Measurements from ENCODE around the gene PRMT7.

DNA sequence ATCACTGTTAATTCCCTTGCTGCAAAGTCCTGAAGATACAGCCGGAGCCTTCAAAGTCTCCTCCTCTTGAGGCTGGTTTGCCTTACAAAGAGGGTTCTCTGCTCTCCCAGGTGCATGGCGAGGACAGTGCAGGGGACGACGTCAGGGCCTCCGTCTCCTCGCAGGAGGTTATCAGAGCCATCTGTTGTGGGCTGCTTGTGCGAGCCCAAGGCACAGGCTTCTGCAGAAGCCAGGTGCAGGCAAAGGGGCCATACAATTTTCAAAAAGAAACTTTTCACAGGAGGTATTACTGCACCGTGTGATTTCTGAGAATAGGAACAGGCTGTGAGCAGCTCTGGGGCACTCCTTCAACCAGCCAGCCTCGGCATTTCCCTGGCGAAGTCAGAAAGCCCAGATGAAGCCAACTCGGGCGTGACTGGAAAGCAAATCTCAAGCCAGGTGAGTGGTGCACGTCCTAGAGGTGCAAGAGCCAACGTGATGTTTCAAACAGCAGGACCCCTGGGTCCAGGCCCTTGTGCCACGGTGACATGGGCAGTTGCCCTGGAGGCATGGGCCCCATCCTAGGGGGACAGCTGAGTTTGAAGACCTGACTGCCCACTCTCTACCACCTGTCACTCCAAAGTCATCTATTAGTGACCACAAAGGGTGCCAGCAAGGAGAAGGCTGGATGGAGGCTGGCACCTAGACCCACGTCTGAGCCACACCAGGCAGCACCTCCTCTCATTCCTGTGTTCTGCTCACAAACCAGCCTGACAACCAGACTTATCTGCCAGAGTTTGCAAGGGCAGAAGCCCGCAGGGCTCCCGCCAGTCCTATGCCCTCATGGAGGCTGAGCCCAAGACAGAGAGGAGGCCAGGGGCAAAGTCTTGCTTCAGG lies 68.9 kb downstream of the PRMT7 start:
- TF ChIP-seq, protein P1, sequence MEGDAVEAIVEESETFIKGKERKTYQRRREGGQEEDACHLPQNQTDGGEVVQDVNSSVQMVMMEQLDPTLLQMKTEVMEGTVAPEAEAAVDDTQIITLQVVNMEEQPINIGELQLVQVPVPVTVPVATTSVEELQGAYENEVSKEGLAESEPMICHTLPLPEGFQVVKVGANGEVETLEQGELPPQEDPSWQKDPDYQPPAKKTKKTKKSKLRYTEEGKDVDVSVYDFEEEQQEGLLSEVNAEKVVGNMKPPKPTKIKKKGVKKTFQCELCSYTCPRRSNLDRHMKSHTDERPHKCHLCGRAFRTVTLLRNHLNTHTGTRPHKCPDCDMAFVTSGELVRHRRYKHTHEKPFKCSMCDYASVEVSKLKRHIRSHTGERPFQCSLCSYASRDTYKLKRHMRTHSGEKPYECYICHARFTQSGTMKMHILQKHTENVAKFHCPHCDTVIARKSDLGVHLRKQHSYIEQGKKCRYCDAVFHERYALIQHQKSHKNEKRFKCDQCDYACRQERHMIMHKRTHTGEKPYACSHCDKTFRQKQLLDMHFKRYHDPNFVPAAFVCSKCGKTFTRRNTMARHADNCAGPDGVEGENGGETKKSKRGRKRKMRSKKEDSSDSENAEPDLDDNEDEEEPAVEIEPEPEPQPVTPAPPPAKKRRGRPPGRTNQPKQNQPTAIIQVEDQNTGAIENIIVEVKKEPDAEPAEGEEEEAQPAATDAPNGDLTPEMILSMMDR (conservative IDR thresholded peaks at IDR 0.05; ENCODE audit: low read length) = no peak
- TF ChIP-seq EZH2phosphoT487 (IDR thresholded peaks at IDR 0.05; ENCODE audit: borderline replicate concordance) = no peak
